Right renal pelvis (tissue), 4 donors: ENCODE measurements around the gene SLC25A26. TPM values are rescaled to one million over a fixed set of nuclear protein-coding genes. Genes with fewer than 3 reads are reported as not detected.

ENCODE experiments used
- DNase-seq, 4 donors: peaks; one replicate each; pipeline ENCODE4 v3.0.0-alpha.2; 2013; ENCODE audit warnings: low read depth in 4 of 4, low spot score in 3 of 4, missing footprints in 1 of 4
- polyA plus RNA-seq, 4 donors: library from polyadenylated mRNA; unstranded; fragments of 120-200 nt; gene quantifications; one replicate each; pipeline ENCODE4 v1.2.1, GENCODE V29; 2013; ENCODE audit not compliant: insufficient read length in 4 of 4

Gene SLC25A26
- polyA plus RNA-seq, 4 donors, result 23.4 to 31.9 (median 26.2) TPM

DNA sequence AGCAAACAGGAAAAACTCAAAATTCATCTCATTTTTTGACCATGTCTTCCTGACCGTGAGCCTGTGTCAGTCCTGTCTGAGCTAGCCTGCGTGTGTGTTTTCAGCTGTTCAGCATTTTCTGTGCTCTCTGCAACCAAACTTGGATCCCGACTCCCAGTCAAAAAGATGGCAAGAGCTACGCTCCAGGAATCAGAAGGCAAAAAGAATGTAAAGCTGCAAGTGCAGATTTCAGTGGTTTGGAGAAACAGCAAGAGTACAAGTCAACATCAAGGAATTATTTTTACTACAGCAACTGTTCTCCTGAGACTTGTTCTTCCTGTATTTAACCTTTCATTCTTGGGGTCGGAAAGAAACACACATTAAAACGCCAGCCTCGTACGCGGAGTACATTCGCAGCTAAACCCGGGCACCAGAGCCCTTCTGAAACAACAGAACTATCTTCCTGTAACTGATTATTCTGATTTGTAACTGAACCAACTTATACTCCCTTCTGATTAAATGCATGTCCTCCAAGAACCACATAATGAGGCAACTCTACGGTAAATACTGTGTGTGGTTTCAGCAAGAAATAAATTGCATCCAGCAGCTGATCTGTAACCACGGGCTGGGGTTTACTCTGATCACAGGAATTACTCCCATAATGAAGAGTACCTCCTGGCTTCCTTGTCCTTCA is 172.7 kb downstream of the SLC25A26 start:
- DNase-seq, result no peak

DNA sequence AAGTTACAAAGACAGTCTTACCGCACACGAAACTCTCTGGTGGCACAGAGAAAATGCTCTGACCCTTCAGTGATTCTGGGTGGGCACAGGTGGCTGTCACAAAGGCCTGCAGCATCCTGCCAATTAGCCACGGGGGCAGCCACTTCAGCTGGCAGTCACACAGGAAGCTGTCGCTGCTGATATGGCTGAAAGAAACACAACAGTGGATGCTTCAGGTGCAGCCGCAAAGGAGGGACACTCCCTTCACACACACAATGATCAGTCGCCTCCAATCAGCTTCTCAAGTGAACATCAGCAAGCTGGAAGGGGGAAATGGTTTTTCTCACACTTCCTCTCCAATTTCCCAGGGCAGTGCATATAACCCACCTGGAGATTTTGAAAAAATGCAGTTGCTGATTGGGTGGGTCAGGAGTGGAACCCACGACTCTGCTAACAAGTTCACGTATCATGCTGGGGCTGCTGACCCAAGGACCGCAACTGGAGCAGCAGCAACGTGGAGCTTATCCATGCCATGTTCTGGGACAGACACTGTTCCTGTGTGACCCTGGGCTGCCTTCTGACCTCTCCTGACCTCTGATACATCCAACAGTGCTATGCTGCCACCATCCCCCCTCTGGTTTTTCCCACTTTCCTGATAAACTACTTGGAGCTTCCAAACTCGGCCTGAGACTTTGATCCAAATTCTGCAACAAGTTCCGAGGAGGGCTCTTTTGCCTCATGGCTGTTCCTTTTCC is 173.4 kb downstream of the SLC25A26 start:
- DNase-seq, result no peak

DNA sequence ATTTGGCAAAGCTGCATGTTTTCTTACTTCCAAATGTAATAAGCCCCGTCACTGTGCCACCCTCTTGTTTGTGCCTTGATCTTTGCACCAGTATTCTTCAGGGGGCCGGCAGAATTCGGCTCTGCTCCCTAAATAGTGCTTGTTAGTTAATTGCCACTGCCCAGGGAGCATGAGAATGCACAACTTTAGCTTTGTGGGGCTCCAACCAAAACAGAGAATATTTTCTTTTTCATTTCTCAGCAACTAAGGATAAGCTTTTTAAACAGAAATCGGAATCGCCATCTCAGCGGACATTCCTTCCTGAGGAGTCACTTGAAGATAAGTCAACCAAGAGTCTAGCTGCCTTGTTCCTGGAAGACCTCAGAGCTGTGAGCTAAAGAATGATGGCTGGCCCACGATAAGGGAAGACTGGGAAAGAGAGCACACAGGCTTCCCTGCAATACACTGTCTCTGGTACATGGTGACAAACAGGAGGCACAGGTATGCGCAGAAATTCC is 174.0 kb downstream of the SLC25A26 start:
- no peak for DNase-seq

DNA sequence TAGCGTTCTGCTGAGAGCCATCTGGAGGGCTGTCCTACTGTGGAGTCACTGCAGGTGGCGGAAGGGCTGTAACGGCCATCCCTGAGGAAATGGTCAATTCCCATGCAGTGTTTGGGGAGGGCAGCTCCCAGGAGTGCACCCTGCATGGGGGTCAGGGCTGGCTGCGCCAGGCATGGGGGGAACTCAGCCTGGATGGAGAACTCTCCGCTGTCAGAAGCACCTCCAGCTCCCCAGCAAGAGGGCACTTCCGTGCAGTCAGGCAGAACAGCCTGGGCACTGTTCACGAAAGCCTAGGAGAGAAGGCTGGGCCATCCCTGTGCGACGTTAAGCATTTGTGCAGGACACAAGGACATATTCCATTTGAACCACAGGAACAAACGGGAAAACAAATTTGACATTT is 174.8 kb downstream of the SLC25A26 start:
- no peak for DNase-seq

DNA sequence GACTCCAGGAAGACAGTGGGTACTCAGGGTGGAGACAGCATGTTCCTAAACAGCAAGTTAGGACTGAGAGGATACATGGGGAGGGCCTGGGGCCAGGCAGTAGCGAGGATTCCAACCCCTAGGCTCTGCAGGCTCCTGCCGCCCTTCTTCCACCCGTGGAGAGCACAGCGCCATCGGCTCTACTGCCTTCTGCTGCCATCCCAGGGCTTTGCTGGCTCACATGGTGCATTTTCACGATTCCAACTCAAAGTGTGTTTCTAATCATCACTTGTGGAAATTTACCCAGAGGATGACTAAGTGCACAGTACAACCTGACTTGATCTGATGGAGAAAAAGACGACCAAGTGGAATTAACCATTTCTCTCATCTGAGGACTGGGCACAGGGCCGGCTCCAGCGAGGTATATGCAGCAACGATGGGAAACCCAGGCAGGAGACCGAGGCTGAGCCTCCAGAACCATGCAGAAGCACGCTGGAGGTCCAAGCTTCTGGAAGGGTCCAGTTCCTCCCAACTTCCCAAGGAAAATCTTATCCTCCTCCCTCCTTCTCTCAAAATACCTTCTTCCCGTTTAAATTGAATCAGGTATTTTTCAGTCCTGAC is 175.5 kb downstream of the SLC25A26 start:
- DNase-seq, result no peak

DNA sequence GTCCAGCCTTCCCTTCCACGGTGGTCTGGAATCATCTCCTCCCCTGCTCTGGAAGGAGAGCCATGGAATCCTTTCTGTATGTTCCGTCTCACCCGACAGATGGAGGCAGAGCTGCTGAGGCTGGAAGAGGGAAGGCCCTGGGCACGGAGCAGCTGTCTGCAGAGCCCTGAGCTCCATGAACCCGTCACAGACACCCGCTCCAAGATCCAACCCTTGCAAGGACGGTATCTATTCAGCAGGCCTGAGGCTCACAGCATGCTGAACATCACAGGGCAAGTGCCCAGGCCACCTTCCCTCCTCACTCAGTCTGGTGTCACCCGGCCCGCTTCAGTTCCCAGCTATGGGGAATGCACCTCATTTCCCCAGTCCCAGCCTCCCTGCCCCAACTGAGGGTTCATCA is 176.1 kb downstream of the SLC25A26 start:
- no peak for DNase-seq

DNA sequence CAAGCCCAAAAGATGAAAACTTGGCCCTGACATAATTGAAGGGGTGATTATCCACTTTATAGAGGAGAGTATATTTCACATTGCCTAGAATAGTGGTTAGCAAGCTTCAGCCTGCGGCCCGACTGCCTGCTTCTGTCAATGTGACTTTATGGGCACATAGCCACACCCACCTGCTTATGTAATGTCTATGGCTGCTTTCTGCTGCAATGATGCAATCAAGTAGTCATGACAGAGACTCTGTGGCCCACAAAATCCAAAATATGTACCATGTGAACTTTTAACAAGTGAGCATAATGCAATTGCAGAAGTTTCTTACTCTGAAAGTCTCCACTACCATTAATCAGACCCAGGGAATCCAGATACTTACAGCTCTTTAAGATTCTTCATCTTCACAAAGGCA is 176.9 kb downstream of the SLC25A26 start:
- DNase-seq, result no peak

DNA sequence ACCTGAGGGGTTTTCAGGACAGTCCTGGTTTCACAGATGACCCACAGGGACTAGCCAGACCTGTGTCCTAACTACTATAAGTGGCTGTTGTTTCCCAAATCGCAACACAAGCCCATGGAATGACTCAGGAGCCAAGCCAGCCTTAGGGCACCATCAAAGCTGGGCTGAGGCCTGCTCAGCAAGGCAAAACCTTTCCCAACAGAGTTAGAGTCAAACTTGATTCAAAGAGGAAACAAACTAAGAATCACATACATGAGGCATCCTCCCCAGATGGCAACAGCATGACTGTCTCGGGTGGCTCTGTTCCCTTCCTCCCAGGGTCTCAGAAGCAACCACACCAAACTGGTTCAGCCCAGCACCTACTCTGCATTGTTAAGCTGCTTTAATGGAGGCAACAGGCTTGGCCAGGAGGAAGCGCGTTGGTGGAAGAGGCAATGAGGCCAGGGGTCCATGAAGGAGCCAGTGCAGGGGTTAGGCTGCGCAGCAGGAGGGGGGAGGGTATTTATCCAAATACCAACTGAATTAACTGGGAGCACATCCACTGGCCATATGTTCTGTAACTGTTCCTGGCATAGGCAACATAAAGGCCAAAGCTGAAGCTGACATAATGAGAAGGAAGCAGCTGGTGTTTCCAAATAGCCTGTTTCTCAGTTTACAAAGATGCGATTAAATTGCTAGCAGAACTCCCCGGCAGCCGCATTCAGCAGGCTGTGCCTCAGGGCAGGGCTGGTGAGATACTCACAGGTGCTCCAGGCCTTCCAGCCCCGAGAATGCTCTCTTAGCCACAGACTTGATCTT is 177.6 kb downstream of the SLC25A26 start:
- no peak for DNase-seq

DNA sequence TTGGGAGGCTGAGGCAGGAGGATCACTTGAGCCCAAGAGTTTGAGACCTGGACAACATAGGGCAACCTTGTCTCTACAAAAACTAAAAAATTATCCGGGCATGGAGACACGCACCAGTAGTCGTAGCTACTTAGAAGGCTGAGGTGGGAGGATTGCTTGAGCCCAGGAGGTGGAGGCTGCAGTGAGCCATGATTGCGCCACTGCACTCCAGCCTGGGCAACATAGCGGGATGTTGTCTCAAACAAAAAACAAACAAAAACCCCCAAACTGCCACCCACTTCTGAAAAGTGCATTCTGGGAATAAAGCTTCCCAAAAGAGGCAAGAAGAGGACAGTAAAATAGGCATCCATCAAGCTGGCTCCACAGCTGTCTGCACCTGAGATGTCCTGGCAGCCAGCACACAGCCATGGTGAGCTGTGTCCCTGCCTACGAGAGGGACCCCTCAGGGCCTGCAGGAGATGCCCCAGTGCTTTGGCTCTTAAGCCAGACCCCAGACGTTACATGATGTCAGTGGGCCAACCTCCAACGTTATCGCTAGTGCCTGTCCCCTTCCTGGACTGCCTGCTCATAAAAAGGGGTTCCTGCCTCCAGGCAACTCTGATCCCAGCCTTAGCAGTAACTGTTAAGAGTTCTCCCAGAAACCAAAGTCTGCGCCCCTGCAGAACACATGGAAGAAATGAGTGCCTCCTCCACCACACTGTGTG is 178.9 kb downstream of the SLC25A26 start:
- DNase-seq, result no peak

DNA sequence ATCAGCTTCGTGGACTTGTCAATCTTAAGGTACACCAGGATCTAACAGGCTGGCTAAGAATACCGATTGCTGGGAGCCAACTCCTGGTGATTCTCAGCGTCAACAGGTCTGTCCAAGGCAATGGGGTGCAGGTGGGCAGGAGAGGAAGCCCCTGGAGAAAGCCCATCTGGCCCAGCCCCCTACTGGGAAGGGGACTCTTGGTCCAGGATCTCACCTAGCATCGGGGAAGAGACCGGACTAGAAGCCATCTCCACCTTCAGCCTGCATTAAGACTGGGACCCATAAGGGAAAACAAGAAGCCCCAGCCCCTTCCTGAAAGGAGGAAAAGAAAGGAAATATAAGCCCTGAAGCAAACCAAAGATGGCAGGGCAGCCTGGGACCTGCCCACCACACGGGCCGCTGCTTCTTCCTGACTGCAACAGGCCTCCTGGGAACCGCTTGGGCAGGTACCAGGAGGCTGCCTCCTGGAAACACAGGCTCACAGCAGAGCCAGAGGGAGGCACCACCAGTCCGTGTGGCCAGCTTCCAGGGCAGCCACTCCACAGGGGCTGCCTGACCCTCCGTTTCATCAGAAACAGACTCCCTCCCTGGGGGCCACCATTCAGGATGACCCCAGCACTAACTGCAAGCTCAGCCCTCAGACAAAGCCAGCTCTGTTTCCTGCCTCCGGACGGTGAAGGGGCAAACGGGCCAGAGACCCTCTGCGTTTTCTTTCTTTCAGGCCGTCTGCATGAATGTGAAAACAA is 179.8 kb downstream of the SLC25A26 start:
- no peak for DNase-seq

DNA sequence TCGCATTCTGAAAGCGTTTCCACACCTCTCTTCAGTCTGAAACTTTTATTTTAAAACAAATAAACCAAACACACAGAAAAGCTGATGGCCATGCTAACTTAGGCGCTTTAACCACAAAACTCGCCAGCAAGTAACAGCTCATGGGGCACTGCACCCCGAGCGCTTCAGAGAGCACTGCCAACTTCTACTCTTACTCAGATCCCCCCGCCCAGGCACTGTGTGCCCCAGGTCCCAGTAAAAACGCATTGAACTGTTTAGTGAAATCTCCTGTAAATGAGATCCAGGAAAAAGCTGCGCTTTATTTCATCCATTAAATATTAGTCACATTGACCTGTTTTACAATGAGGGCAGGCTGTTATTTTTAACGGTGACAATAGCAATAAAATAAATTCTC is 180.4 kb downstream of the SLC25A26 start:
- no peak for DNase-seq

DNA sequence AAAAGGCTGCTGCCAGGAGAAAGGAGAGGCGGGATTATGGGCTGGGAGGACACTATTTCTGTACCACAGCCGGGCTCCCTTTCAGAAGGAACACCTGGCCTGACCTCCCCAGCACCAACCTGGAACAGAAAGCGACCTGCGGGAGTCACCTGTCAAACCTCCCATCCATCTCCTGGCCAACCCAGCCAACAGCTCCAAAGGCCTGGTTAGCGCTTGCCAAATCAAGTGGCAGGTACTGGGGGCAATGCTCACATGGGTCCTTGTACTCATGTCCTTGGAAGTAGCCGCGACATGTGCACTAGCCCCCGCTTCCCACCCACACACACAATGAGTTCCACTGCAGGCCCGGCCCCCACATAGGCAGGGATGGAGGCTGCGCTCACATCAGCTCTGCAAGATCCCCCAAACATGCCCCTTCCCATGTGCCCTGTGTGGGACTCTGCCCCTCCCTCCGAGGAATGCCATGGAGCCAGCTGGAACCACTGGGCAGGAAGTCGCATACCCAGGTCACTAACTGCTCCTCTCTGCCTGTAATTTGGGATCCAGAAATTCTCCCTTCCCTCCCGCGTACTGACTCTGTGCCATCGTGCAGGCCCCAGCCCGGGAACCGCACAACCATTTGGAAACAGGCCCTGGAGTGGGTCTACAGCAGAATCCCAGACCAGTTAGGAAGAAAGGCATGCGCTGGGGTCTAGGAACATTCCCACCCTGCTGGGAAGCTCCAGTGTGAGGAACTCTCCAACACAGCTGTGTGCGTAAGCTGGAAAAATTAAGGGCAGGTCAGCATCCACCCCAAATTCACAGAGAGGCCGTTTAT is 181.1 kb downstream of the SLC25A26 start:
- DNase-seq, result no peak

DNA sequence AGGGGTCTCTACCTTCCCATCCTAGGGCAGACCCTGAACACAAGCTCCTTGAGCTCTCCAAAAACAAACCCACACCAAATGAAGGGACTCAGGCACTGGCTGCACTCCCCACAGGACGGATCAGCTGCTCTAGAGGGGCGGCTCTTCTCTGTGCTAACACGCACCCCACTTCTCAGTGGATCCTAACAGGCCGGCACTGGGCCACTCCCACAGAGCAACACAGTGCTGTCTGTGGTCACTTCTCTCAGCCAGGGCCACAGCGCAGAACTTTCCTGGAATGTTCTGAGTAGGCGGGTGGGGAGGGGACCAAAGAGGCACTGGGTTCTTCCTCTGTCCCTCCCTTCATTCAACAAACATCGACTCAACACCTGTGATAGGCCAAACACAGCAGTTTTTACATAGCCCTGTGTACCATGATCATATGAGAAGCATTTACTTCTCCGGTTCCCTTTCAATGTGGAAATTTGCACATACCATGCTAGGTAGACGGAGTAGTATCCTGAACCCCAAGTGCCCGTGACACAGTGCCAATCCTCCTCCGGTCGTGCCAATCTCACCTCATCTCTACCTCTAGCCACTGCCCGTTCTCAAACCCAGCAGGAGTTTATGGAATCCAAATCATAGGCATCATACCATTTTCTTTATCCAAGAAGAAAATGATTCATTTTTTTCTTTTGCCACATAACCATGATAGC is 181.9 kb downstream of the SLC25A26 start:
- no peak for DNase-seq

DNA sequence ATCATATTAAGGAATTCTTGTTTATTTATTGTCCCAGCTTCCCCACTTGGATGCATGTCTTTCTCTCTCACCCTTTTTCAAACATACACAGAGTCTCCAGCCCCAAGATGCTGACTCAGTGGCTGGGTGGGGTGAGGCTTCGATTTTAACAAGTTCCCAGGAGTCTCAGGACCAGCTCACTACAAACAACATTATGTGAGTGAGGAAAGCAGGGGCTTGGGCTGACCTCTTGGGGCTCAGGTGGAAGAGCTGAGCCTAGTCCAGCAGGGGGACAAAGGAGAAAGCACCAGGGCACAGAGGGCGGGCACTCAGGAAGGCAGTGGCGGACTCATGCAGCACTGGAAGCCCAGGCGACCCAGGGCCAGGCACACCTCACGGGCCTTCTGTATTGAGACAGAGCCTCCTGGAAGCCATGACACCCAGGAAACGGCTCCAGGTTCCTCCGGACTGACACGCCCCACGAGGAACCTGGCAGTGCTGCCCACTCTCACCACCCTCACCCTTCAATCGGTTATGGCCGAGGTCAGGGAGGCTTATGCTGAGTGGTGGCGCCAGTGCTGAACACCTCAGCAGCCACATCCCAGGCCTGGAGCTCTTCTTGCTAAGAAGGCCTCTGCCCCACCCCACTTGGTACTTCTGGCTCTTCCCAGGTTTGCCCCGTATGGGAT is 182.7 kb downstream of the SLC25A26 start:
- no peak for DNase-seq

DNA sequence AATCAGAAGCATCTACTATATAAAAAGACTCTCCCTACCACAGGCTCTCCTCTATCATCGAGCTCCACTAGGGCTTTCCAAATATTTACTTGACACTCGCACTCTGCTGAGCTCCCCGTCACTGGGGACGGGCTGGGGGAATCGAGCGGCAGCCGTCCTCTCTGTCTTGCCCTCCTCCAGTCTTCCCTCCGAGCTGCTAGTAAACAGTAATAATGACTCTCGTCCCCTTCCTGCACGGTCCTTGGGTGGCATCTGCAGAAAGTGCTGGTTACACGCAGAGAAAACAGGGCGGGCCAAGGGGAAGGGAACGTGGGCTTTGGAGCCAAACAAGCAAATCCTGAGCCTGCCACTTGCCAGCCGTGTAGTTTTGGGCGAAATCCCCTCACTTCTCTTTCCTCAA is 183.4 kb downstream of the SLC25A26 start:
- DNase-seq, result no peak

DNA sequence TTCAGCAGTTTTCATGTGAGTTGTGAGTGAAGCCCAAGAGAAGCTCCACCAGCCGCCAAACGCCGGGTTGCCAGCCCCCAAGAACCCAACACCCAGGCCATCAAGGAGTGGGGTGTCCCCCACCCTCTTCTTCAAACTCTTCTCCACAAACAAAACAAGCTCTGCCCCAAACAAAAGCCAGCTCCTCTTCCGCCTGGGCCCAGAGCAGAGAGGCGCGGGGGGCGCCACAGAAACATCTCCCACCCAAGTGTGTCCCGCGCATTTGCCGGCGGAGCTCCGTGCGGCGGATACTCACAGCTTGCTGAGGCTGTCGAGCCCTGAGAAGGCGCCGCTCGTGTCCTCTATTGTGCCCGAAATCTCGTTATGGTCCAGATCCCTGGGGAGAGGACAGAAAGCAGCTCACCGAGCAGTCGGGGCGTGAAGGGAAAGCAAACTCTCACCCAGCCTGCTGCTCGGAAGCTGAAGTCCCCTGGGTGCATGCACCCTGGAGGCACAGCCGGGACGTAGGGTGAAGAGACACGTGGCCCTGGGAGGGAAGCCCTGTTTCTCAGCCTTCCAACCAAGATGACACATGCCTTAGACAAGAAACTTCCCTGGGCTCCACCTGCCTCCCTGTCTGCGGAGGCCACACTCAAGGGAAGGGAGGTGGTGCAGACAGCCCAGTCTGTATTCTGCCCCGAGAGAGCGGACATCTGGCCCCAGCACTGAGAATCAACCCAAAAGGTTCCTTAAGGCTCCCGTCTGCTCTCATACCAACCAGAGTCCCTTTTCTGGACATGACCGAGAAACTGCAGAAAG is 184.3 kb downstream of the SLC25A26 start:
- DNase-seq, result no peak

DNA sequence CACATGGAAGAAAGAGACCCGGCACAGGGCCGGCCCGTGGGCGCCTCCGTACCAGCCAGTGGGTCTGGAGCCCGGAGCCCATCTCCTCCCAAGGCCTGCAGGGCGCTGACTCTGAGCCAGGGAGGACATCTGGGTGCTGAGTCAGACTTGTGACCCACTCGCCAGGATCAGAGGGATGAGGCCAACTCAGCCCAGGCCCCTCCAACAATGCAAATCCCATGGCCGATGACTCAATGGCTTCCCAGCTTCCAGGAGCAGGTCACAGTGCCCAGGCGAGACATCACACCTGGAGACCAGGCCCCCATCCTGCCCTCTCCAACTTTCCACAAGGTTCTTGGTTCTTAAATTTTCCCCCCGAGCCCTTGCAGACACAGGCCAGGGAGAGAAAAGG is 184.9 kb downstream of the SLC25A26 start:
- DNase-seq, result no peak
